Skeletal muscle tissue (tissue), 4 donors: ENCODE measurements around the gene ELMO3. TPM values are rescaled to one million over a fixed set of nuclear protein-coding genes. Genes with fewer than 3 reads are reported as not detected.

Experiments
- H3K27ac ChIP-seq: one replicate; pipeline ENCODE4 v1.7.0; 2013; ENCODE audit warnings: mild to moderate bottlenecking, low read depth, low read length, inconsistent platforms
- H3K27me3 ChIP-seq, 3 donors: one replicate each; pipeline ENCODE4 v1.7.0; 2013; ENCODE audit warnings: low read length in 3 of 3; ENCODE audit not compliant: control insufficient read depth in 3 of 3, insufficient read depth in 3 of 3
- H3K36me3 ChIP-seq, 3 donors: one replicate each; pipeline ENCODE4 v1.7.0; 2013; ENCODE audit warnings: low read length in 3 of 3; ENCODE audit not compliant: control insufficient read depth in 3 of 3, insufficient read depth in 3 of 3
- H3K4me1 ChIP-seq, 3 donors: one replicate each; pipeline ENCODE4 v1.7.0; 2013; ENCODE audit warnings: low read length in 3 of 3, mild to moderate bottlenecking in 3 of 3; ENCODE audit not compliant: control insufficient read depth in 3 of 3, insufficient read depth in 3 of 3
- H3K4me3 ChIP-seq, 3 donors: one replicate each; pipeline ENCODE4 v1.7.0; 2013; ENCODE audit warnings: low read length in 3 of 3
- H3K9ac ChIP-seq, 3 donors: one replicate each; pipeline ENCODE4 v1.7.0; 2013; ENCODE audit warnings: low read length in 3 of 3, mild to moderate bottlenecking in 3 of 3, moderate library complexity in 2 of 3, low read depth in 1 of 3
- H3K9me3 ChIP-seq, 3 donors: one replicate each; pipeline ENCODE4 v1.7.0; 2013; ENCODE audit warnings: low read length in 3 of 3; ENCODE audit not compliant: control insufficient read depth in 3 of 3
- total RNA-seq: library from RNA; depleted of rRNA; stranded (reverse); fragments of >200 nt; gene quantifications from one replicate; pipeline ENCODE4 v1.2.3, GENCODE V29; 2014
- donor health status: Osteomylitis.

ELMO3 gene
- total RNA-seq, 1 donor from 2014 or later, result not detected

DNA sequence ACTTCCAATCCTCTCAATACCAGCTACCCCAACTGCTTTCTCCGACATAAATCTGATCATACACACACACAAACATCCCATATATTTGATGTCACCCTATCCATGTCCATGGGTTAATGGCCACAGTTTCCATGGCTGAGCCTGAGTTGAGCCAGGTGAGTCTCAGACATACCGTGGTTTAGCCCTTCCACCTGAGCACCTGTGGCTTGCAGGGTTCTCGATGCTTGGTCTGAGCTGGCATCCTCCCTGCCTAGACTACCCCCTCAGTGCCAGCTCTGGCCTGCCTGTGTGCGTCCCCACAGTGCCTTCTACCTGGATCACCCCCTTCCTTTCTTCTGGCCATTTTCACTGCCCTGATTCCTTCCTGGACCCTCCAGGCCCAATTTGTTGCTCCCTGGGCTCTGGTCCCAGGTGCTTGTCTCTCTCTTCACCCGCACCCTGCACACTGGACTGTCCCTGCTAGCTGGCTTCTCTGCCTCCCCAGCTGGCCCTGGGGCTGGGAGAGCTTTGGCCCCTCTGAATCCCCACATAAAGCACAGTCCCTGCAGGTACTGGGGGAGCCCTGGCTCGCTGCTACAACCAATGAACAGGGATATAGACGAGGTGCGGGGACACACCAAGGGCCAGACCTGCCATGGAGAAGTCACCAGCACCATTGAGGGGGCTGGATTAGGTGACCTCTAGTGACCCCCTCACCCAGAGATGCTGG, 7.4 kb downstream of the ELMO3 start:
- peaks cover 28 to 44% (median 35%) of the 10 kb centered on the region in 3 donors for H3K4me1 ChIP-seq
- H3K4me3 ChIP-seq, result no peak overlapping the region
- H3K27me3 ChIP-seq, result no peaks in the 10 kb centered on the region
- H3K36me3 ChIP-seq, result peaks cover 8 to 17% (median 11%) of the 10 kb centered on the region in 3 donors
- H3K9me3 ChIP-seq, result no peaks in the 10 kb centered on the region
- no peak overlapping the region for H3K27ac ChIP-seq
- H3K9ac ChIP-seq, result peak overlapping the region in 1 of 3 donors; percentile 4

DNA sequence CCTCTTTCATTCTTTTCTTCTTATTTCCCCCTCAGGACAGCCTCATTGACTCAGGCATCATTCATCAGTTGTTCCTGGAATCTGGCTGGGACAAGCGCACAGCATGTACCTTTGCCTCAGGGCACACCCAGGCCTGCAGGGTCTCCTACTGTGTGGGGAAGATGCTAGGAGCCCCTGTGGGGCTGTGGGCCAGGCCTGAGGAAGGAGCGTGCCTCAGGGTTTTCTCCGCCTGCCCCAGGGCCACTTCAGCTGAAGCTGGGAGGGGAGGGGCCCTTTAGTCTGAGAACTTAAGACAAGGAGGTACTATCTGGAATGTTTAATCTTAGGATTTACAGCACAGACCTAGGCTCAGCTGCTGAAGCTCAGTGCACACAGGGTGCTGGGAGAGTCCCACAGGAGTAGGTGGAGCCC, 7.9 kb downstream of the ELMO3 start:
- H3K9ac ChIP-seq, result no peak overlapping the region
- no peaks in the 10 kb centered on the region for H3K9me3 ChIP-seq
- peaks cover 5 to 13% (median 7%) of the 10 kb centered on the region in 3 donors for H3K36me3 ChIP-seq
- peaks cover 28 to 44% (median 35%) of the 10 kb centered on the region in 3 donors for H3K4me1 ChIP-seq
- no peak overlapping the region for H3K27ac ChIP-seq
- H3K27me3 ChIP-seq, result no peaks in the 10 kb centered on the region
- H3K4me3 ChIP-seq, result no peak overlapping the region

DNA sequence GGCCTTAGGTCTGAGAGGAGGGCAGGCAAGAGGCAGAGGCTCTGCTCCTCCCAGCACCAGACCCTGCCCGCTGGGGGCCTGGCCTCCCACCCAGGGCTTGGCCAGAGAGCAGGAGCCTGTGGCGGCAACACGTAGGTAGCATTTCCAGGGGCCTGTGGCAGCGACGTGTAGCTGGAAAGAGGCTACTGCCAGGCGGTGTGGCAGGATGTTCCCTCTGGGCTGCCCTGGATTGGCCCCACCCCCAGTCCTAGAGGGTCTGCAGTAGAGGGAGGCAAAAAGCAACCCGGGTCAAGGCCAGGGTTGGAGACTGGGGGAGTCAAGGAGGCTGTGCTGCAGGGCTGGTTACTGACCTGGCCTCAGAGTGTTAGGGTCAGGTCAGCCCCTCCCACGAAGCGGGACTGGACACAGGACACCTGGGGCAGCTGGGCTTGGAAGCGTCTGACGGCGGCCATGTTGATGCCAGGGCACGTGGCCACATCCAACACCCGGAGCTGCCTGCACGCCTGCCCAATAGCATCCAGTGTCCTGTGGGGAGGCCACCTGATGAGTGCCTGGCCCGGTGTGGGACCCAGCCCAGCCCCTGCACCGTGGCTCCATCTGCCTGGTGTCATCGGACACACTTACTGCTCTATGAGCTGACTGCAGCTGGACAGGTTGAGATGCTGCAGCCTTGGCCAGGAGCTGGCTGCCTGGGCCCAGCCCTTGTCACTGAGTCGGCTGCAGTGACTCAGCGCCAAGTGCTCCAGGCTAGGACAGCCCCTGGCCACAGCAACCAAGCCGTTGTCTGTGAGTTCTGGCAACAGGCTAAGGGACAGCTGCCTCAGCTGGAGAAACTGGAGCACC, 8.5 kb downstream of the ELMO3 start:
- Histone ChIP-seq H3K4me3 (peak overlapping the region in 1 of 3 donors; percentile 45), H3K9me3 (no peaks in the 10 kb centered on the region), H3K9ac (peak overlapping the region in 1 of 3 donors; percentile 43), H3K27ac (peak overlapping the region; percentile 23), H3K27me3 (no peaks in the 10 kb centered on the region), H3K4me1 (peaks cover 28 to 44% (median 35%) of the 10 kb centered on the region in 3 donors), H3K36me3 (peaks cover 2 to 13% (median 7%) of the 10 kb centered on the region in 3 donors)

DNA sequence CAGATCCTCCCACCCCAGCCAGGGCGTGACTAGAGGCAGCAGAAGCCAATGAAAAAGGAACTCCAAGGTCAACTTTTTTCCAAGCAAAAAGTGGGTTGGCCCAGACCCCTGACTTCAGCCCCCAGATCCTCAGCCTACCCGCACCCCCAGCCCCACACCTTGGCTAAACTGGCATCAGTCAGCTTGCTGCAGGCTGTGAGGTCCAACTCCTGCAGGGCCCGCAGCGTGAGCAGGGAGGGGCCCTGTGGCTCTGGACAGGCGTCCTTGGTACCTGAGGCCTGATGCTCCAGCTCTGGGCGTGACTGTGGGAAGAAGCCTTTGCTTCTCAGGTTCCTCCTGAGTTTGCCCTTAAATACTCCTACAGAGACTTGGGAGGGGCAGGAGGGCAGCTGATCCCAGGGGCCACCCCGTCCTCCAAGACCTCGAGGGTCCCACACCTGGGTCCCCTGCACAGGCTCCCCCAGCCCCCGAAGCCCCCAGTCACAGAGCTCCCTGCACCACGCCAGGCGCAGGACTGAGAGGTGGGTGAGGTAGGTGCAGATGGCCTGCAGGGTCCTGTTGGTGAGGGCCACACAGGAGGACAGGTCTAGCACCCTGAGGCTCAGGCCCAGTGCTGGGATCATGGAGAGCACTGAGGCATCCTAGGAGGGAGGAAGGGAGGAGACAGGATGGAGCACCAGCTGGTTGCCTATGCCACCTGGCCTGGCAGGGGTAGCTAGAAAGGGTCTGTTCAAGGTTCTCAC, 9.4 kb downstream of the ELMO3 start:
- Histone ChIP-seq H3K9me3 (no peaks in the 10 kb centered on the region), H3K27ac (peak overlapping the region; percentile 23), H3K36me3 (peaks cover 0 to 13% (median 7%) of the 10 kb centered on the region in 3 donors), H3K4me3 (no peak overlapping the region), H3K9ac (peak overlapping the region in 1 of 3 donors; percentile 54), H3K4me1 (peaks cover 31 to 50% (median 40%) of the 10 kb centered on the region in 3 donors), H3K27me3 (no peaks in the 10 kb centered on the region)

DNA sequence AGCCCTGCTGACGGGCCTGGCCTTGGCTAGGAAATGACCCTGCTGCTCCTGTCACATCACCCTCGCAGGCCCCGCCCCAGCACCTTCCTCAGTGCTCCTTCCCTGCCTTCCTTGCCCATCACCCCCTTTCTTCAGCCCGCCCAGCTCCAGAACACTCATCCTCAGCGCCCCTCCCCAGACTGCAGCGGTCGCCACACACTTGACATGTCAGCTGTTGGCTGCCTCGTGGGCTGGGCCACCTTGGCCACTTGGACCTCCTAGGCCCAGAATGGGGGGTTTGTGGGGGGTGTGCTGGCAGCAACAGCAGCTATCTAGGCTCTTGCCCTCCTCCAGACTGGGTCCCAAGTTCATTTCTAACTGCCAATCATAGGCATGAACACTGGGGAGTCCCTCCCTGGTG, 10.6 kb downstream of the ELMO3 start:
- Histone ChIP-seq H3K36me3 (peaks cover 0 to 8% (median 0%) of the 10 kb centered on the region in 3 donors), H3K4me3 (no peak overlapping the region), H3K9ac (peak overlapping the region in 1 of 3 donors; percentile 16), H3K4me1 (peaks cover 41 to 62% (median 51%) of the 10 kb centered on the region in 3 donors), H3K9me3 (no peaks in the 10 kb centered on the region), H3K27ac (no peak overlapping the region), H3K27me3 (no peaks in the 10 kb centered on the region)

DNA sequence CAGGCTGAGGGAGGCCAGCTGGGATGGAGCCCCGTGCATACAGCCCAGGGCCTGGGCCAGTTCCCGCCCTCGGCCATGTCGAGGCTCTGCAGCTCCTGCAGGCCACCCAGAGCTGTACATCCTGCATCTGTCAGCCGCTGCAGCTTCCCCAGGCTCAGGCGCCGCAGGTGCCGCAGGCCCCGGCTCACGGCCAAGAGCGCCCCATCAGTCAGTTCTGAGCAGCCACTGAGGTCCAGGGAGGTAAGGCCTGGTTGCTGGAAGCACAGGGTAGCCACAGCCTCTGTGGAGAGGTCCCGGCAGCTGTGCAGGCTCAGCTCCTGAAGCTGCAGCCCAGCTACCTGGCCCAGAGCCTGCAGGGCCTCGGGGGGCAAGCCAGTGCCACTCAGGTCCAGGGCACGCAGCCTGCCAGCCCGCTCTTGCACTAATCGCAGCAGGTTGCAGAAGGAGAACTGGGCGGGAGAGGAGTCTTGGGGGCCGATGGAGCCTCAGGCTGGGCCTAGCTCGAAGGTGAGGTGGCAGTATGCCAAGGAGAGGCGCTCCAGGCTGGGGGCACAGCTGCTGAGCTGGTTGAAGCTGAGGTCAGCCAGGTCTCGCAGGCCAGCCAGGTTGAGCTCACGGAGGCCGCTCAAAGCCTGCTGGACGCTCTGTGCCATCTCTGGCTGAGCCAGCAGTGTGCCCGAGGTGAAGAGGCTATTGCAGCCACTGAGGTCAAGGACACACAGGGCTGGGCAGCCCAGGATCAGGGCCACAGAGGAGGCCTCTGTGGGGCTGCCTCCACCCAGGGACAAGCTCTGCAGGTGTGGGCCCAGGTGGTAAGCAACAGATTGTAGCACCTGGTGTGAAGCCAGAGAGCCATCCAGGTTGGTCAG, 11.4 kb downstream of the ELMO3 start:
- no peaks in the 10 kb centered on the region for H3K27me3 ChIP-seq
- H3K9ac ChIP-seq, result peak overlapping the region in 1 of 3 donors; percentile 54
- peaks cover 47 to 68% (median 58%) of the 10 kb centered on the region in 3 donors for H3K4me1 ChIP-seq
- H3K27ac ChIP-seq, result no peak overlapping the region
- peaks cover 0 to 8% (median 0%) of the 10 kb centered on the region in 3 donors for H3K36me3 ChIP-seq
- H3K9me3 ChIP-seq, result no peaks in the 10 kb centered on the region
- H3K4me3 ChIP-seq, result peak overlapping the region in 1 of 3 donors; percentile 22

GRCh38 chr16:67211674-67212073, 12.7 kb downstream of the ELMO3 start:
- H3K9me3 ChIP-seq, result no peaks in the 10 kb centered on the region
- H3K4me1 ChIP-seq, result peaks cover 50 to 77% (median 64%) of the 10 kb centered on the region in 3 donors
- no peaks in the 10 kb centered on the region for H3K27me3 ChIP-seq
- no peak overlapping the region for H3K27ac ChIP-seq
- H3K9ac ChIP-seq, result no peak overlapping the region
- no peak overlapping the region for H3K4me3 ChIP-seq
- peaks cover 0 to 4% (median 0%) of the 10 kb centered on the region in 3 donors for H3K36me3 ChIP-seq

- H3K36me3 ChIP-seq, result peaks cover 0 to 7% (median 2%) of the 10 kb centered on the region in 3 donors
Measured at GRCh38 chr16:67212766-67213165, 13.8 kb downstream of the ELMO3 start.

More at GRCh38 chr16:67212766-67213165, 13.8 kb downstream of the ELMO3 start:
- no peak overlapping the region for H3K27ac ChIP-seq
- no peak overlapping the region for H3K4me3 ChIP-seq
- no peaks in the 10 kb centered on the region for H3K9me3 ChIP-seq
- no peak overlapping the region for H3K9ac ChIP-seq
- H3K27me3 ChIP-seq, result no peaks in the 10 kb centered on the region
- peaks cover 48 to 76% (median 63%) of the 10 kb centered on the region in 3 donors for H3K4me1 ChIP-seq
